GM18505 (cell line): Measurements from ENCODE around the gene DNAH17.

Experiments used
- ATAC-seq: cut with Tn5 transposase; IDR thresholded peaks from one replicate; pipeline ENCODE4 v1.9.1; 2021; ENCODE audit not compliant: unreplicated experiment
- POLR2A ChIP-seq: IDR thresholded peaks from 4 replicates; pipeline ENCODE4 v1.6.1; 2011; ENCODE audit warnings: borderline replicate concordance; ENCODE audit not compliant: insufficient read depth, insufficient read length; ENCODE audit errors: extremely low read depth

The DNAH17 gene

GRCh38 chr17:78496311-78496710 lies 80.9 kb downstream of the DNAH17 start:
- TF ChIP-seq POLR2A, result no peak
- ATAC-seq, result no peak

DNA sequence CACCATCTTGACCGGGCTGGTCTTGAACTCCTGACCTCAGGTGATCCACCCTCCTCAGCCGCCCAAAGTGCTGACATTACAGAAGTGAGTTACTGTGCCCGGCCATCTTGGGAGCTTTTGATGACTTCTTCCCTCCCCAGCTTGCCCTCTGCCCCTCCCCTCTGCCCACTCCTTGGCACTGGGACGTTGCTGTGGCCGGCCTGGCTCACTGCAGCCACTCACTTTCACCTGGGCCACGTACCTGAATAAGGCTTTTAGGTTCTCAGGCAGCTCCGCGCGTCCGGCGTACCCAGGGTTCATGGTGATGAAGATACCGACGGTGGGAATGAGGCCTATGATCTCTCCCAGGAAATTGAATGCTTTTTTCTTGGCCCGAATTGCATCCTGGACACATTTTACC lies 81.6 kb downstream of the DNAH17 start:
- ATAC-seq, result no peak
- TF ChIP-seq POLR2A, result no peak

- no peak for ATAC-seq
- TF ChIP-seq POLR2A, result no peak
These were observed 82.4 kb downstream of the DNAH17 start for GRCh38 chr17:78494696-78495330.

GRCh38 chr17:78493853-78494695 lies 83.1 kb downstream of the DNAH17 start:
- no peak for ATAC-seq
- TF ChIP-seq POLR2A, result no peak

GRCh38 chr17:78493450-78493849 lies 83.7 kb downstream of the DNAH17 start:
- TF ChIP-seq POLR2A, result no peak
- no peak for ATAC-seq

DNA sequence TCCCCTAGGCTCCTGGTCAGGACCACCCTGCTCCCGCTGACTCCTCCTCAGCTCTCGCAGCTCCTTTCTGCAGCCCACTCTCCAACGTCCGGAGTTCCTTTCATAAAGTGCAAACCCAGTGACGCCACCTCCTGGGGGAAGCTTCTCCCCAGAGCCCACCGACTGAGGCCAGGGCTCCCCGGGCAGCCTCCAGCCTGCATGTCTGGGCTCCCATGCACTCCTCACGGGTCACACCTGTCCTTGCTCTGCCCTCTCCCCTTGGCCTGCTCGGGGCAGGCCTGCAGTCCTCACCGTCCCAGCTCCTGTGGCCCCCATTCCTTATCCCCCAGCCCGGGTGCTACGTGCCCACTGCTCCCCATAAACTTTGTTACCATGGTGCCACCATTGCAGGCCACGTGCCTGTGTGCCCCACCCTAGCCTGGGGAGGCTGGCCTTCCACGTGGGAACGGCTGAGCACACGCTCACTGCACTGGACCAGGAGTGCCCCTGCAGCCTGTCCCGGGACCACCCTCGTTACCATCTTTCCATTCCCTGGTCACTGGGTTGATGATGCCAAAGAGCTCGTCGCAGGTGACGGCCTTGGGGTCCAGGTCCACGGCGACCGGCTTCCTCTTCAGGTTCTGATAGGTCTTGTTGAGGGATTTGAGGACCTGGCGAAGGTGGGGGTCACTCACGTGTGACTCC lies 84.9 kb downstream of the DNAH17 start:
- ATAC-seq, result no peak
- no peak for TF ChIP-seq POLR2A

GRCh38 chr17:78491236-78492115 lies 85.7 kb downstream of the DNAH17 start:
- no peak for TF ChIP-seq POLR2A
- ATAC-seq, result no peak

GRCh38 chr17:78490673-78491072 lies 86.5 kb downstream of the DNAH17 start:
- no peak for ATAC-seq
- no peak for TF ChIP-seq POLR2A

DNA sequence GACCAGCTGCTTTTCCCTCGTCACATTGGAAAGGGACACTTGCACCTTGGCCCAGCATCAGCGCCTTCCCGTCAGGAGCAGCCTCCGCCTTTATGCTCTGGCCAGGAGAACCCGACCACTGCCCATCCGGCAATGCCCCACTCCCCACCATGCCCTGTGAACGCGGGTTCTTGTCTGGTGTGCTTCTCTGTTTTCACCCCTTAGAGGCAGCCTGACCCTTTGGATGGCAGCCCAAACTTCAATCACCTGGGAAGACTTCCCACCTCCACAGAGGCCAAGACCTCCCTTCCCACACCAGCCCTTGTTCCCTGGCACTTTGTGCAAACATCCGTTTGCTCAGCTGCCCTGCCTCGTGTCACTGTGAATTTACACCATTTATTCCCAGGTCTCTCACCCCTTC lies 87.0 kb downstream of the DNAH17 start:
- no peak for ATAC-seq
- no peak for TF ChIP-seq POLR2A

GRCh38 chr17:78488867-78489634 lies 88.1 kb downstream of the DNAH17 start:
- ATAC-seq, result no peak
- no peak for TF ChIP-seq POLR2A

DNA sequence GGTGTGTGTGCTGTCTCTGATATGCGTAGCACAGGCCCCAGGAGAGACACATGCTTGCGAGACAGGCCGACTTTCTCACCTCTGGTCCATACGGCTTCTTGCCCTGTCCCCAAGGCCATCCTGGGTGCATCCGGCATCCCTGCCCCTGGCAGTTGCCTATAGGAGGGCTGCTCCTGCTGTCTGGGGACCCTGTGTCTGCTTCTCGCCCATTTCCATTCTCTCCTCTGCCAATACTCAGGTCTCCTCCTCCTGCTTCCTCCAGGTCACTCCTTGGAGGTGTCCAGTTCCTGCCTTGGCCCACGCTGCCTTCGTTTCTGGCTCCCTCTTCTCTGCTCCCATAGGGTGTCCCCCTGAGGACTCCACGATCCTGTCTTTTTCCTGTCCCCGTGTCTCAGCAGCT lies 89.0 kb downstream of the DNAH17 start:
- TF ChIP-seq POLR2A, result no peak
- ATAC-seq, result no peak
